Coronary artery (tissue), 2 donors: ENCODE results near the gene SERPINA10.
"Not testable (repeated sequence)": the region's sequence is repeated elsewhere in the genome, so short reads cannot be mapped to it uniquely, and the experiment has no call there.

ENCODE experiments used
- DNase-seq: peaks from one replicate; pipeline ENCODE4 v3.0.0-alpha.2; 2017; ENCODE audit warnings: low spot score
- H3K27ac ChIP-seq, 2 donors: fragments of 200-600 bp; sonication (generic); one replicate each; pipeline ENCODE4 v1.5.1; 2016 to 2019
- H3K4me3 ChIP-seq: fragments of 200-600 bp; sonication (generic); 2 replicates; pipeline ENCODE4 v1.5.1; 2016; ENCODE audit warnings: mild to moderate bottlenecking, moderate library complexity
- TF ChIP-seq, protein P1 (sequence below): fragments of 200-600 bp; sonication (generic); IDR thresholded peaks from one replicate; pipeline ENCODE4 v1.5.1; 2019; ENCODE audit warnings: antibody characterized with exemption

SERPINA10 gene

DNA sequence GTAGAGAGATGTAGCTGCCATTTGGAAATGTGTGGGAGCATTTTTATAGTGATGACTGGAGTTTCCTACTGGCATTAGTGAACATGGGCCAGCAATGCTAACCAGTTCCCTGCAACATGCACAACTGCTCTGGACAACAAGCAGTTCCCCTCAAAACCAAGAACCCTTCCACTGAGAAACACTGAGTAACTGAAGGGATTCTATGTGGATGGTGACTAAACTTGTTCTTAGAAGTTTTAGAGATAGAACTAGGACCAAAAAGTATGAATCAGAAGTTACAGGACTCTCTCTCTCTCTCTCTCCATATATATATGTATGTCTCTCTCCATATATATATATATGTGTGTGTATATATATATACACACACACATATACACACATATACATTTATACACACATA, 7.9 kb downstream of the SERPINA10 start:
- Histone ChIP-seq H3K27ac (no peak overlapping the region), H3K4me3 (no peak overlapping the region)
- DNase-seq = no peak
- TF ChIP-seq, protein P1, sequence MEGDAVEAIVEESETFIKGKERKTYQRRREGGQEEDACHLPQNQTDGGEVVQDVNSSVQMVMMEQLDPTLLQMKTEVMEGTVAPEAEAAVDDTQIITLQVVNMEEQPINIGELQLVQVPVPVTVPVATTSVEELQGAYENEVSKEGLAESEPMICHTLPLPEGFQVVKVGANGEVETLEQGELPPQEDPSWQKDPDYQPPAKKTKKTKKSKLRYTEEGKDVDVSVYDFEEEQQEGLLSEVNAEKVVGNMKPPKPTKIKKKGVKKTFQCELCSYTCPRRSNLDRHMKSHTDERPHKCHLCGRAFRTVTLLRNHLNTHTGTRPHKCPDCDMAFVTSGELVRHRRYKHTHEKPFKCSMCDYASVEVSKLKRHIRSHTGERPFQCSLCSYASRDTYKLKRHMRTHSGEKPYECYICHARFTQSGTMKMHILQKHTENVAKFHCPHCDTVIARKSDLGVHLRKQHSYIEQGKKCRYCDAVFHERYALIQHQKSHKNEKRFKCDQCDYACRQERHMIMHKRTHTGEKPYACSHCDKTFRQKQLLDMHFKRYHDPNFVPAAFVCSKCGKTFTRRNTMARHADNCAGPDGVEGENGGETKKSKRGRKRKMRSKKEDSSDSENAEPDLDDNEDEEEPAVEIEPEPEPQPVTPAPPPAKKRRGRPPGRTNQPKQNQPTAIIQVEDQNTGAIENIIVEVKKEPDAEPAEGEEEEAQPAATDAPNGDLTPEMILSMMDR = no peak

DNA sequence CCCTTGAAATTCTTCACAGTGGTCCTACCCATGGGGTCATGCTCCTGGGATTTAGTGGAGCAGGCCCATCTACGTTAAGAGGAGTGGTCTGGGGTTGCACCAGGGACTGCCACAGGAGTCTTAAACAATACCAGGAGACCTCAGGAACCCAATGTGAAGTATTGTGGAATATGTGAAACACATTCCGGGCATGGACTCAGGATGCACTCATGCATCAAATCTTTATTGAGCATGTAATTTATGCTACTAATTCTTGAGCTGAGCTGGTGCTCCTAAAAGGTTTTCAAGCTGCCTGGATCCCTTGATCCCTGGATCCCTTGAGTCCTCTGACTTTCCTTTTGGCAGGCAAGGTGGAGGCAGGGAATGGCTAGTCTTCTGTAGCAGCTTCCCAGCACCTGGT, 8.8 kb downstream of the SERPINA10 start:
- Histone ChIP-seq H3K4me3 (no peak overlapping the region), H3K27ac (no peak overlapping the region)
- no peak for DNase-seq
- TF ChIP-seq, protein P1 = no peak

DNA sequence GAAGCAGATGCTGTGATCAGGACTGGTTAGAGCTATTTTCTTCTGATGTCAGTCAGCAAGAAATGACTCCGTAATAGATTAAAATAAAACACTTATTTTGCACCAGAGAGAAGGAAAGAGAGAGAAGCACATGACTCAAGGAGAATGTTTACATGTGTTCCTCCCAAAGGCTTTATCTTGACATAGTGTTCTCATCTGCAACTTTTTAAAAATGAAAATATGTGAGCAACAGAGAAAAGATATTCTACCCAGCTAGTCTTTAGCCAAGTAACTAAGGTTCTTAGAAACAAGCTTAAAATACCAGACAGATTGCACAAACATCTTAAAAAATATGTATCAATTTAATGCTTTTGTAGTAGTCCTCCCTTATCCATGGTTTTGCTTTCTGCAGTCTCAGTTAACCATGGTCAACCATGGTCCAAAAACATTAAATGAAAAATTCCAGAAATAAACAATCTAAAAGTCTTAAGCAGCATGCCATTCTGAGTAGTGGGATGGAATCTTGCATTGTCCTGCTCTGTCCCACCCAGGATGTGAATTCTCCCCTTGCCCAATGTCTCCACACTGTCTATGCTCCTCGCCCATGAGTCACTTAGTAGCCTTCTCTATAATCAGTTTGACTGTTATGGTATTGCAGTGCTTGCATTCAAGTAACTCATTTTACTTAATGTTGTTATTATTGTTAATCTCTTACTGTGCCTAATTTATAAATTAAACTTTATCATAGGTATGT, 9.9 kb downstream of the SERPINA10 start:
- no peak for DNase-seq
- H3K4me3 ChIP-seq = no peak overlapping the region
- no peak overlapping the region for H3K27ac ChIP-seq
- TF ChIP-seq, protein P1 = no peak

DNA sequence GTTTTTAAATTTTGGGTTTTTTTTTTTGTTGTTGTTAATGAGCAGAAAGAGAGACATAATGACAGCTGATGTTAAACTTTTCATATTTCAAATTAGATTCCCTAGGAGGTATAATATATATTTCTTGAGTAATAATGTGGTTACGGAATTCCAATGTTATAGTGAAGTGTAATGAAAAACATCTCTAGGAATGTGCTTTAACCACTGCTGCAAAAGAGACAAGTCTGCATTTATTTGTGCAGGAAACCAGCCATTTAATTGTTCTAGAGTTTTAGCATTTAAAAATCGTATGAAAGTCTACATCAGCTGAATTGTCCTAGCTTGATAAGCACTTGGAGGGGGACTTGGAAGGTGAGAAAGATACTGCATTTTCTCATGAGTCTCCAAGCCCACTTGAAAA, 14.3 kb downstream of the SERPINA10 start:
- no peak for DNase-seq
- Histone ChIP-seq H3K27ac (no peak overlapping the region), H3K4me3 (no peak overlapping the region)
- TF ChIP-seq, protein P1 = no peak

DNA sequence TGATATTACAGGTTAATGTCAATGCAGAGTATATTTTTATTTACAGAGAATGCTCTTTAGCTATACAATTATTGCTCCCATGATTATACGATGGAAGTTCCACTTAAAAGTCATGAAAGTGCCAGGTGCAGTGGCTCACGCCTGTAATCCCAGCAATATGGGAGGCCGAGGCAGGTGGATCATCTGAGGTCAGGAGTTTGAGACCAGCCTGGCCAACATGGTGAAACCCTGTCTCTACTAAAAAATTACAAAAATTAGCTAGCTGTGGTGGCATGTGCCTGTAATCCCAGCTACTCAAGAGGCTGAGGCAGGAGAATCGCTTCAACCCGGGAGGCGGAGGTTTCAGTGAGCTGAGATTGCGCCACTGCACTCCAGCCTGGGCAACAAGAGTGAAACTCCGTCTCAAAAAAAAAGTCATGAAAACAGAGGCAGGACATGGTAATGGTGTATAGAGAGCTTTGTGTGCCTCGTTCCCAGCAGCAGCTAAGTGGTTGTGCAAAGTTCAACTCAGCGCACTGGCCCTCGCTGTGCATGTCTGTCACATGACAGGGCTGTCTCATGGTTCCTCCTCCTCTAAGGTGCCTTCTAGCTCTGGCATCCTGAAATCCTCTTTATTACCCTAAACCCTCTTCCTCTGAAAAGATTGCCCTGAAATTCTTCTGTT, 16.0 kb downstream of the SERPINA10 start:
- H3K4me3 ChIP-seq, H3K27ac ChIP-seq, DNase-seq: not testable (repeated sequence)

DNA sequence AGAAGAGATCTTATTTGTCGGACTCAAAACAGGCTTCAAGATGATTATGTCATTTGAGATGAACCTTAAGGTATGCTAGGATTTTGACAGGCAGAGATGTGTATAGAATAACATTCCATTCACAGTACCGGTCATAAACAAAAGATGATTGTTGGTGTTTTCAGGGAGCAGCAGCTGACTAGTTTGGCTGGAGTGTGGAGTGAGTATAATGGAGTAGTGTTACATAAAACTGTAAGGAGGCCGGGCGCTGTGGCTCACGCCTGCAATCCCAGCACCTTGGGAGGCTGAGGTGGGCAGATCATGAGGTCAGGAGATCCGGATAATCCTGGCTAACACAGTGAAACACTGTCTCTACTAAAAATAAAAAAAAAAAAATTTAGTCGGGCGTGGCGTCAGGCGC, 23.9 kb downstream of the SERPINA10 start:
- H3K4me3 ChIP-seq = no peak overlapping the region
- TF ChIP-seq, protein P1 = no peak
- no peak for DNase-seq
- no peak overlapping the region for H3K27ac ChIP-seq

DNA sequence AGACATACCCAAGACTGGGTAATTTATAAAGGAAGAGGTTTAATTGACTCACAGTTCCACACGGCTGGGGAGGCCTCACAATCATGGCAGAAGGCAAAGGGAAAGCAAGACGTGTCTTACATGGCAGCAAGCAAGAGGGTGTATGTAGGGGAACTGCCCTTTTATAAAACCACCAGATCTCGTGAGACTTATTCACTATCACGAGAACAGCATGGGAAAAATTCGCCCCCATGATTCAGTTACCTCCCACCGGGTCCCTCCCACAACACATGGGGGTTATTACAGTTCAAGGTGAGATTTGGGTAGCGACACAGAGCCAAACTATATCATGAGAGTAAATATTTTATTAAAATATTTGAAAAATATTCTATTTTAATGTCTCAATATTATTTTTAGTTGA, 24.5 kb downstream of the SERPINA10 start:
- H3K4me3 ChIP-seq, DNase-seq: not testable (repeated sequence)

DNA sequence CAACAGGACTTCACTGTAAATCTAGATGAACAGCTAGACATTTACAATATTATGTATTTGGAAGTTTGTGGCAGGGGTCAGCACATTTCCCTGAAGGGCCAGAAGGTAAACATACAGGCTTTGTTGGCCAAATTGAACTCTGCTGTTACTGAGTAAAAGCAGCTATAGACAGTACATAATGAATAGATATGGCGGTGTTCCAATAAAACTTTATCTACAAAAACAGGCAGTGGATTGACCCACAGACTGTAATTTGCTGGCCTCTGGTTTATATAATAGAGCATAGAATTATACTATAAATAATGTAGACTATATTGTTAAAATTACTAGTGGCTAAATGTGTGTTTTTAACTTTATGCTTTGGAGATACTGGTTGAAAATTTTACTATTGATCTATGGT, 25.7 kb downstream of the SERPINA10 start:
- TF ChIP-seq, protein P1 = no peak
- H3K4me3 ChIP-seq = no peak overlapping the region
- DNase-seq = no peak
- no peak overlapping the region for H3K27ac ChIP-seq

More for the DNA sequence above, 24.5 kb downstream of the SERPINA10 start:
- H3K27ac ChIP-seq = not testable (repeated sequence)

DNA sequence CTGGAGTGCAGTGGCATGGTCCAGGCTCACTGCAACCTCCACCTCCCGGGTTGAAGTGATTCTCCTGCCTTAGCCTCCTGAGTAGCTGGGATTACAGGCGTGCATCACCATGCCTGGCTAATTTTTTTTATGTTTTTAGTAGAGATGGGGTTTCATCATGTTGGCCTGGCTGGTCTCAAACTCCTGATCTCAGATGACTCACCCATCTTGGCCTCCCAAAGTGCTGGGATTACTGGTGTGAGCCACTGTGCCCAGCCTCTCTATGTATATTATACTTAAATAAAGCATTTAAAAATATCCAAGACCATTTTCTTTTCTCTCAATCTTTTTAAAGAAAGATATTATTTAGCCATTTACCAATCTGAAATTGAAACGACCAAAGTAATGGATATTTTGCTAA, 28.9 kb downstream of the SERPINA10 start:
- DNase-seq, H3K27ac ChIP-seq, H3K4me3 ChIP-seq: not testable (repeated sequence)
